Measurements from ENCODE around the gene SNX20.

SNX20 gene

GRCh38 chr16:50657241-50657640 is 23.9 kb downstream of the SNX20 start:
- peak; percentile 14 for DNase-seq (ENCODE audit: low read depth)

- no peak for DNase-seq (ENCODE audit: low read depth)
These were observed 25.5 kb downstream of the SNX20 start for GRCh38 chr16:50655558-50656055.

- DNase-seq (ENCODE audit: low read depth): no peak
These were observed 27.2 kb downstream of the SNX20 start for GRCh38 chr16:50653633-50654519.

- DNase-seq (ENCODE audit: low read depth): no peak
These were observed 28.2 kb downstream of the SNX20 start for GRCh38 chr16:50652836-50653425.

- DNase-seq (ENCODE audit: low read depth): no peak
These were observed 29.2 kb downstream of the SNX20 start for GRCh38 chr16:50651835-50652438.

GRCh38 chr16:50646345-50646744 is 34.8 kb downstream of the SNX20 start:
- no peak for DNase-seq (ENCODE audit: low read depth)

GRCh38 chr16:50645563-50646220 is 35.4 kb downstream of the SNX20 start:
- no peak for DNase-seq (ENCODE audit: low read depth)

GRCh38 chr16:50644729-50645128 is 36.4 kb downstream of the SNX20 start:
- peak; percentile 29 for DNase-seq (ENCODE audit: low read depth)

- no peak for DNase-seq (ENCODE audit: low read depth)
These were observed 36.9 kb downstream of the SNX20 start for GRCh38 chr16:50644245-50644644.

GRCh38 chr16:50643192-50643591 is 37.9 kb downstream of the SNX20 start:
- DNase-seq (ENCODE audit: low read depth): no peak

GRCh38 chr16:50642349-50642748 is 38.8 kb downstream of the SNX20 start:
- DNase-seq (ENCODE audit: low read depth): no peak

- DNase-seq (ENCODE audit: low read depth): no peak
These were observed 39.3 kb downstream of the SNX20 start for GRCh38 chr16:50641818-50642187.

- DNase-seq (ENCODE audit: low read depth): no peak
These were observed 39.9 kb downstream of the SNX20 start for GRCh38 chr16:50640919-50641817.

- no peak for DNase-seq (ENCODE audit: low read depth)
These were observed 40.7 kb downstream of the SNX20 start for GRCh38 chr16:50640391-50640790.

- DNase-seq (ENCODE audit: low read depth): no peak
These were observed 42.1 kb downstream of the SNX20 start for GRCh38 chr16:50638816-50639670.

GRCh38 chr16:50637716-50638602 is 43.2 kb downstream of the SNX20 start:
- DNase-seq (ENCODE audit: low read depth): no peak

- DNase-seq (ENCODE audit: low read depth): no peak
These were observed 44.2 kb downstream of the SNX20 start for GRCh38 chr16:50636753-50637374.

- DNase-seq (ENCODE audit: low read depth): no peak
These were observed 45.4 kb downstream of the SNX20 start for GRCh38 chr16:50635505-50636392.
